ENCODE results near the gene GBP1. TPM values are rescaled to one million over a fixed set of nuclear protein-coding genes. Genes with fewer than 3 reads are reported as not detected.

The GBP1 gene
- total and polyA plus RNA-seq, 2 of the 8 experiments (the other 6 are each of a cell fraction or from before 2014, with no cell fraction given): not detected

- Histone ChIP-seq H3K9ac (replicated peaks in 1 of 4; ENCODE audit: extremely low read depth in 1 of 4, low read depth in 3 of 4, low read length in 3 of 4) (no peak overlapping the region), H3K4ac (replicated peaks; ENCODE audit: insufficient read length, low read depth, low read length) (no peak overlapping the region)
- CTCF ChIA-PET (ENCODE audit: partially characterized antibody): interaction anchor here (1.0 to 1.2 kb wide), 3 partner anchors 36 to 368 kb away, joined by 3 to 4 read pairs (median 3); no protein-coding TSS in a partner anchor
These were observed 23.6 kb upstream of the GBP1 start for GRCh38 chr1:89088572-89088971.

More at GRCh38 chr1:89088572-89088971, 23.6 kb upstream of the GBP1 start:
- Histone ChIP-seq H3K14ac (ENCODE audit: insufficient read length) (no peak overlapping the region), H3K23ac (ENCODE audit: insufficient read length) (no peak overlapping the region), H3K79me1 (ENCODE audit: low read depth, low read length) (no peaks in the 10 kb centered on the region), H3K36me3 (ENCODE audit: control insufficient read depth in 2 of 4, insufficient read depth in 4 of 4, low read length in 3 of 4) (no peaks in the 10 kb centered on the region), H3K27ac (ENCODE audit: low read depth, low read length) (no peak overlapping the region), H4K8ac (ENCODE audit: extremely low read depth, insufficient read depth, low read length) (no peak overlapping the region; the same call in 1 of the 2 replicates), H3K27me3 (replicated peaks in 1 of 4; ENCODE audit: control insufficient read depth in 3 of 4, extremely low read depth in 1 of 4, insufficient read depth in 3 of 4, low read length in 3 of 4) (no peaks in the 10 kb centered on the region), H4K5ac (ENCODE audit: insufficient read length, low read depth, low read length) (no peak overlapping the region), H3K56ac (replicated peaks; ENCODE audit: insufficient read length, low read depth, low read length) (no peak overlapping the region), H3K18ac (ENCODE audit: extremely low read depth, low read length) (no peak overlapping the region), H3K23me2 (ENCODE audit: low read depth, low read length) (no peaks in the 10 kb centered on the region), H4K91ac (replicated peaks; ENCODE audit: insufficient read length, low read length) (no peak overlapping the region), H3K4me2 (ENCODE audit: insufficient read depth in 1 of 2, low read depth in 2 of 2, low read length in 2 of 2) (no peak overlapping the region), H2AK5ac (ENCODE audit: low read depth, low read length) (no peak overlapping the region), H2BK120ac (replicated peaks; ENCODE audit: low read depth, low read length) (no peak overlapping the region), H3K4me1 (replicated peaks in 1 of 4; ENCODE audit: control insufficient read depth in 3 of 4, insufficient read depth in 4 of 4, low read length in 3 of 4) (0 out of 7 replicates have a peak, but pooled peaks cover 0 to 3% (median 0%) of the 10 kb centered on the region in 4 experiments), H2BK20ac (ENCODE audit: low read length) (no peak overlapping the region), H3K4me3 (ENCODE audit: extremely low read depth in 1 of 4, insufficient read depth in 2 of 4, low read depth in 3 of 4, low read length in 4 of 4) (no peak overlapping the region), H3K9me3 (ENCODE audit: insufficient read depth in 2 of 2, low read depth in 1 of 2, low read length in 1 of 2) (no peaks in the 10 kb centered on the region), H2BK5ac (ENCODE audit: low read depth, low read length) (no peak overlapping the region), H3K79me2 (ENCODE audit: control insufficient read depth in 1 of 2, insufficient read depth in 2 of 2, low read length in 2 of 2) (no peaks in the 10 kb centered on the region), H2BK15ac (ENCODE audit: low read length) (no peak overlapping the region), H4K20me1 (replicated peaks in 1 of 2; ENCODE audit: control insufficient read depth in 1 of 2, insufficient read depth in 2 of 2, low read length in 2 of 2) (no peaks in the 10 kb centered on the region), H2AFZ (ENCODE audit: low read length) (no peak overlapping the region), H2BK12ac (ENCODE audit: low read depth, low read length) (no peak overlapping the region)
- TF ChIP-seq KDM4A (IDR thresholded peaks at IDR 0.05; ENCODE audit: low read depth, low read length, severe bottlenecking): no peak
- DNase-seq (ENCODE audit: low read depth in 1 of 2, low spot score in 2 of 2): no peak
- POLR2A ChIA-PET (ENCODE audit: partially characterized antibody): no interaction called here
- FAIRE-seq: no peak
- WGBS, 2 experiments (ENCODE audit: extremely low coverage in 1 of 2, insufficient coverage in 1 of 2, insufficient read length in 1 of 2, insufficient replicate concordance in 2 of 2, low coverage in 1 of 2, low lambda C conversion rate in 2 of 2, missing lambda C conversion rate in 1 of 2): 91% methylated on average over 10 of the region's 10 CpGs; no CpG with 5 or more reads in 1 of the 2 experiments
